ENCODE data around the gene PLAU.
"Not testable (repeated sequence)": the region's sequence is repeated elsewhere in the genome, so short reads cannot be mapped to it uniquely, and the experiment has no call there.

Gene PLAU

DNA sequence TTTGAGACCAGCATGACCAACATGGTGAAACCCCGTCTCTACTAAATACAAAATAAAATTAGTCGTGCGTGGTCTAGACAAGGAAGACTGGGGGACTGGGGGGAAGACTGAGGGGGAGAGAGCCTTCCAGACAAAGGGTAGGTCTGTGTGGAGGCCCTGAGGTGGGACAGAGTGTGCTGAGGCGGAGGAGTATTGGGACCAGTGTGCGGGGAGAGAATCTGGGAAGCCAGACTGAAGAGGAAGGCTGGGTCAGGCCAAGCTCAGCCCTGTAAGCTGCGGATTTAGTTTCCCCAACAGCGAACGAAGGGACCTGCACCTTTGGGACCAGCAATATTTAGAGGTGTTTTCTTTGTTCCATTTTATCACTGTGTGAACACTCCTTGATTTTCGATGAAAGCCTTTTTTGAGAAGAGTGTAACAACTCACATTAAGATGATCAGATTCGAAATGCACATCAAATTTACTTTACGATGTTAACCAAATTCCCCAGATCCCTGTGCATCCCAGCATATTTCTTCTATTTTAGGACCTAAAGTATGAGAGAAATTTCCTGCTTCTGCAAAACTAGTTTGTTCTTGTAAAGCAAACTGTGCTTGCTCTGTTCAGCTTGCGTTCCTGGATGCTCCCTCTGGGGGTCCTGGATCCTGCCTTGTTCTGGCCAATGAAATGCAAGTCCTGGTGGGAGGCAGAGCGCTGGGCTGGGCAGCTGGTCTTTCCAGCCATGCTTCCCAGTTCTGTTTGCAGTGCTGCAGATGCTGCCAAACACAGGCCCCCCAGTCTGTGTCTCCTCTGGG lies 39.4 kb downstream of the PLAU start:
- no peak for DNase-seq (ENCODE audit: low read depth in 3 of 3)

DNA sequence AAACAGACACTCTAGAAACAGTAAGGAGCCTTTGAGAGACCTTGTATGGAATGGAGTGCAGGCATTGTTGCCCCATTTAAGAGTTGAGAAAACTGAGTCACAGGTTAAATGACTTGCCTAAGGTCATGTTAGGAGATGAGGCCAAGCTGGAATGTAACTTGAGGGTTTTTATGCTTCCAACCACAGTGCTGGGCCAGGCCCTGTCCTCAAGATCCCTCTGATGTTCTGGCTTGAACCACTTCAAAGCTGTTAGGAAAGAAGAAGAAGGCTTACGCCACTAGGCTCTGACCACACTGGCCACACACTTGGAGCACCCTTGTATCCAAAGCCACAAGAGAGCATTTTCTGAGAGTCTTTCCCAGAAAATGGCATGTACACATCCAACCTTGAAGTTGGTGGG lies 42.7 kb downstream of the PLAU start:
- DNase-seq (ENCODE audit: low read depth in 3 of 3): no peak

DNA sequence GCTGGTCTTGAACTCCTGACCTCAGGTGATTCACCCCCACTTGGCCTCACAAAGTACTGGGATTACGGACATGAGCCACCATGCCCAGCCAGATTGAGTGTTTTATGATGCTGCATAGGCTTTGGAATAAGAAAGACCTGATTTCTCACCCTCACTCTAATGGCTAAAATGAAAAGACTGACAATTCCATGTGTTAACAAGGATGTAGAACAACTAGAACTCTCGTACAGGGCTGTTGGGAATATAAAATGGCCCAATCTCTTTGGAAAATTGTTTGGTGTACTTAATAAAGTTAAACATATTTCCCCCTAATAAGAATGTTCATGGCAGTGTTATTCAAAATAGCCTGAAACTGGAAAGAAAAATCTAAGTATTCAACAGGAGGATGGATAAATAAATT lies 43.8 kb downstream of the PLAU start:
- no peak for DNase-seq (ENCODE audit: low read depth in 3 of 3)

DNA sequence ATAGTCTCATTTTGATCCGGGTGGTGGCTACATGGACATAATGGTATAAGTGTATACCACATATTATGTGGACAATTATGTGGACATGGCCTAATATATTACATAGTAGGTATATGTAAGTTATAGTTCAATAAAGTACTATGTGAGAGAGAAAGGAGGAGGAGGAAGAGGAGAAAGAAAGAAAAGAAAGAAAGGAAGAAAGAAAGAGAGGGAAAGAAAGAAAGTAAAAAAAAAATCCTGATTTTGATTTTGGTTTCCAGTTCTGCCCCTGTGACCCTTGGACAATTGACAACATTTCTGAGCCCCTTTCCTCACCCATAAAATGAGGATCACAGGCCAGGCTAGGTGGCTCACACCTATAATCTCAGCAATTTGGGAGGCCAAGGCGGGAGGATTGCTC lies 44.8 kb downstream of the PLAU start:
- DNase-seq (ENCODE audit: low read depth in 3 of 3): no peak

DNA sequence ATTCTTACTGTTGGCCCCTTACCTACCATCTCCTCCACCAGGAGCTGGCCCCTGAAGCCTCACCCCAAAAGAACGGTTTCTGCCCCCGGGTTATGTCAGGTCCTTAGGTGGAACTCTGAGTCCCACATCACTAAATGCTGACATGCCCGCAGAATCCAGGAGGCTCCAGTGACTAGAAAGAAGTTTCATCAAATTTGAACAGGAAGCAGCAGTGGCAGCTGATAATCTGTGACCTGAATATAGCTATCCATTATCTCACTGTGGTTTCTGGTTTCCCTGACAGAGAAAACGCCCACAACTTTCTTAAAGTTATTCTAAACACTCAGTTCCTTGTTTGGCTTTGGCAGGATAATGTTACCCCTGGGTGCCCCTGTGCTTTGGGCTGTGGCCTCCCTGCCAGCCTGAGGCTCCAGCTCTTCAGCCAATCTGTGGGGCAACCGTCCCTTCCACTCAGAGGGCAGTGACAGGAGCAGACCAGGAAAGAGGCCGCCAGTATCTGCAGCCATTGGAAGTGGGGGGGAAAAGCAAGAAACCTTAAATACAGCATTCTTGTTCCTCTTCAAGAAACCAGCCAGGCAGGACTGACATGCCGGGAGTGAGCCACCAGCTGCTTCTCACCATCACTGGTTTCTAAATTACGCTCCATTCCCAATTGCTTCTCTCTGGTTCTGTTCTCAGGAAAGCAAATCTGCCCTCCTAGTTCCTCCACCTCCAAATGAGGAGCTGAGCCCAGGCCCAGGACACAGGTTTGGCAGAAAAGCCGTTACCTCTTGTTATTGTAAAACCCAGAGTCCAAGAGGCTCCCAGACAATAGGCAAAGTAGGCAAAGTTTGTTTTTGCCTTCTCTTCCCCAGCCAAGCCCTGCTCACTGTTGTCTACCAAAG lies 45.8 kb downstream of the PLAU start:
- no peak for DNase-seq (ENCODE audit: low read depth in 3 of 3)

DNA sequence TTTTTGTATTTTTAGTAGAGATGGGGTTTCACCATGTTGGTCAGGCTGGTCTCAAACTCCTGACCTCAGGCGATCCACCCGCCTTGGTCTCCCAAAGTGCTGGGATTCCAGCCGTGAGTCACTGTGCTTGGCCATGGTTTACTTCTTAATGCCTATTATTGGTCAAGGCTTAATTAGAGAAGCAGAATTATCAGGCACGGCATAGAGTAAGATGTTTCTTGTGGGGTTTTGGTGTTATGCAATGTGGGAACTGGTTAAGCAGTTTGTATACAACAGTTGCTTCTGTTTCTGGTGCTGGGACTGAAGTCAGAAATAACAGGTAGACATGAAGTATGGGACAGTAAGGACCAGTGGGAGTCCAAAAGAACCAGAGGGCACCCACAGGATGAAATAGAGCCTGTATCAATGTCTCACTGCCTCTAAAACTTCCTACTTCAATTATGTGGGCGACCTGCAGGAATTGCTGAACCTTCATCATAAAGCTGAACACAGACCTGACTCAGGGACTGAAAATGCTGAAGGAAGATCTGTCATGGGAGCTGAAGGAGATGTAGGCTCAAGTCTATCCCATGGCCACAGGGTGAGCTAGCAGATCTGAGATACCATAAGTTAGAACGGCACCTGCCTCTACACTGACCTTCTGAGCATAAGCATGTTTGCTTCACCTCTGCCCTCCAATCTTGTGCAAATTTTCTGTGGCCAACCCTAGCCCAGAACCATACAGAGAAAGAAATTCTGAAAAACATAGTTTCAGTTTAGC lies 48.7 kb downstream of the PLAU start:
- no peak for DNase-seq (ENCODE audit: low read depth in 3 of 3)

DNA sequence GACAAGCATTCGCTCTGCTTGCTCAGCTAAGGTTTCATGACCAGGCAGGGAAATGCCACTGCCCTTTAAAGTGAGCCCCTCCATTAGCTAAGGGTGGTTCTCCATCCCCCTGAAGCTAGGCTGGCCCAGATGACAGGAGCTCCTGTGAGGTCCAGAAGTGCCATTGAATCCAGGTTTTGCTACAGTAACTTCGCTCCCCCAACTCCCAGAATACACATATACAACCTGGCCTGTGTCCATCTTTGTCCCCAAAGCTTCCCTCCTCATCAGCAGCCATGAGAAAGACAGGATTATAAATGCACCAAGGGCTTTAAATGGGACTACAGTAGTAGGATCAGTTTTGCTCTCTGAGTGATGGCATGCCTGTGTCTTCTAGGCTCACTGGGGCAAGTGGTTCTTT lies 51.5 kb downstream of the PLAU start:
- DNase-seq (ENCODE audit: low read depth in 3 of 3): no peak

DNA sequence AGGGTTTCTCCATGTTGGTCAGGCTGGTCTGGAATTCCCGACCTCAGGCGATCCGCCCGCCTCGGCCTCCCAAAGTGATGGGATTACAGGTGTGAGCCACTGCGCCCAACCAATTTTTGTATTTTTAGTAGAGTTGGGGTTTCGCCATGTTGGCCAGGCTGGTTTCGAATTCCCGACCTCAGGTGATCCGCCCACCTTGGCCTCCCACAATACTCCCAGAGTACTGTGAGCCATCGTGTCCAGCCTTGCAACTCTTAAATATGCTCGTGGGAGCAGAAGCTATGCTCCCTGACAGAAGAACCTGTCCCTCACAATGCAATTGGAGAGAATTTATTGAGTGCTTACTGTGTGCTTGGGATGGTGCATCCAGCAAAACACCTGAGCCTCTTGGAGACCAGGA lies 52.6 kb downstream of the PLAU start:
- not testable (repeated sequence) for DNase-seq (ENCODE audit: low read depth in 3 of 3)

DNA sequence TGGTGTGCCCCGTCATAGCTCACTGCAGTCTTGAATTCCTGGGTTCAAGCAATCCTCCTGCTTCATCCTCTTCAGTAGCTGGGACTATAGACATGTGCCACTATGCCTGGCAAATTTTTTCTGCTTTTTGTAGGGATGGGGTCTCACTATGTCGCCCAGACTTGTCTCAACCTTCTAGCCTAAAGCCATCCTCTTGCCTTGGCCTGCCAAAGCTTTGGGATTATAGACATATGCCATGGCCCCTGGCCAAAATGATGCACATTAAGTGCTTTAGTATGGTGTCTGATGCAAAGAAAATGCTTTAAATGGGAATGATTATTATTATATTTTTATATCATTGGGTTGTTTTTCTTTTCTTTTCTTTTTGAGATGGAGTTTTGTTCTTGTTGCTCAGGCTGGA lies 53.8 kb downstream of the PLAU start:
- DNase-seq (ENCODE audit: low read depth in 3 of 3): no peak

DNA sequence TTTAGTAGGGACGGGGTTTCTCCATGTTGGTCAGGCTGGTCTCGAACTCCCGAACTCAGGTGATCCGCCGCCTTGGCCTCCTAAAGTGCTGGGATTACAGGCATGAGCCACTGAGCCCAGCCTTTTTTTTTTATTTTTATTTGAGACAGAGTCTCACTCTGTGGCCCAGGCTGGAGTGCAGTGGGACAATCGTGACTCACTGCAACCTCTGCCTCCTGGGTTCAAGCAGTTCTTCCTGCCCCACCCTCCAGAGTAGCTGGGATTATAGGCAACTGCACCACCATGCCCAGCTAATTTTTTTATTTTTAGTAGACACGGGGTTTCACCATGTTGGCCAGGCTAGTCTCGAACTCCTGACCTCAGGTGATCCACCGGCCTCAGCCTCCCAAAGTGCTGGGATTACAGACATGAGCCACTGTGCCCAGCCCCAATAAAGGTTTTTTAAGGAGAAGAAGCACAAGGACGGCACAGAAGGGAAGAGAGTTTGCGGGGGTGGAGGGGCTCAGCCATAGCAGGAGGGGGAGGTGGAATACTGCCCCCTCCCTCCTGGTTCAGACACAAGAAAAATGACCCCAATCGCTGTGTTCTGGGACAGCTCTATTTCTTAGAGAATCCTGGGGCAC lies 54.4 kb downstream of the PLAU start:
- not testable (repeated sequence) for DNase-seq (ENCODE audit: low read depth in 3 of 3)

DNA sequence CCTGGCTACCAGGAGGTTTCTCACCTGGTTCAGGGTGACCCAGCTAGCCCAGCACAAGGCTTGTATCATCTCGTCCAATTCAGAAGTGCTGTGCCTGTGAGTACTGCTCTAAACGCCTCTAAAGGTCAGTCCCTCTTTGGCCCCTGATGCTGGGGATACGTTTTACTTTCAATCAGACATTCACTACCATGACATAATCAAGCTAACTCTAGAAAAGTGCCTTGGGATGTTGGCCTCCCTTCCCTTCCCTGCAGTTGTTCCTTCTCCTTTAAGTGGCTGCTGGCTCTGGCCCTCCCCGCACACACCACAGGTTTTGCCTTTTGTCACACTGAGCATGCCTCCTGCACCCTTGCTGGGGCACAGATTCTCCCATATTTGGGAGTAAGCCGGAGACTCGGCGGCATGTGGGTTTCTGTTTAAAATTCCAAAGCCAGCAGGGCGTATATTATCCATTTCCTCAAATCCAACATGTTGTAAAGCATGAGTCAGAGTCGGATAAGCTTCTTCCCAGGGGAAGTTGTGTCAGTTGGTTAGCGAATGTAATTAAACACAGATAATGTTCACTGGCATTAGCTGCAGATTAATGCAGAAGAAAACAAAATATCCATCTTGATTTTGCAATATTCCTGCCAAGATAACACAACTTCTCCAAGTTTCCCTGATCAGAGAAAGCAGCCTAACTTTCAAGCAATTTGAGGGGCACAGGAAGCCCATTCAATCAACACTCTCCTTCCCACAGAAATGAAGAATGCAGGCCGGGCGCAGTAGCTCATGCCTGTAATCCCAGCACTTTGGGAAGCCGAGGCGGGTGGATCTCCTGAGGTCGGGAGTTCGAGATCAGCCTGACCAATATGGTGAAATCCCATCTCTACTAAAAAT lies 55.2 kb downstream of the PLAU start:
- no peak for DNase-seq (ENCODE audit: low read depth in 3 of 3)

DNA sequence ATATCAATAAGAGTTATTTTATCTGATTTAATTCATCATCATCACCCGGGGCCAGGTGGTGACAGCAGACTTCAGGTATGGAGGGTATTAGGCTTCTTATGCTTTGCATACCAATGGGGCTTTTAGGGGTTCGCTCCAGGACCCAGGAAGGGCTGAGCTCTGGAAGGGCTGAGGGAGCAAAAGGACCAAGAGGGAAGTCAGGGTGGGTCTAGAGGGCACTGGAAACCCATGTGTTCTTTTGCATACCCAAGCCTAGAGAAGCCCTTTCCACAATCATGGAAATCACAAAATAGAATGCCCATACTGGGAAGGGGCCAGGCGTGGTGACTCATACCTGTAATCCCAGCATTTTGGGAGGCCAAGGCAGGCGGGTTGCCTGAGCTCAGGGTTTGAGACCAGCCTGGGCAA lies 56.1 kb downstream of the PLAU start:
- DNase-seq (ENCODE audit: low read depth in 3 of 3): no peak

Data from stimulated activated CD4-positive, alpha-beta T cell treated with anti-CD3 and anti-CD28 coated beads, TNF-alpha, amount 100 ng/mL, for 4 hours (primary cell).